ENCODE data around the gene SLCO3A1.

GRCh38 chr15:91989821-91990220 lies 136.3 kb downstream of the SLCO3A1 start:
- TF ChIP-seq CTCF (conservative IDR thresholded peaks at IDR 0.05) (no peak), EZH2 (IDR thresholded peaks at IDR 0.05; ENCODE audit: low read depth) (no peak)

Data from PC-9 (cell line).